Motor neuron (in vitro differentiated cells): Measurements from ENCODE around the gene AFG1L. TPM values are rescaled to one million over a fixed set of nuclear protein-coding genes. Genes with fewer than 3 reads are reported as not detected.
A peak's percentile ranks its signal among the peaks of the same experiment; 100 is the strongest.

Experiments
- ATAC-seq, 8 experiments: fragments of 200-7000 bp; cut with Tn5 transposase; replicated peaks in 6 of 8; 2 replicates each; pipeline ENCODE4 v1.8.0; 2021; ENCODE audit warnings: mild to moderate bottlenecking in 8 of 8, moderate library complexity in 8 of 8
- H3K27ac ChIP-seq, 2 donors: fragments of 250-450 bp; sonication (Bioruptor Pico); 2 replicates each; pipeline ENCODE4 v1.9.0; 2021; ENCODE audit warnings: antibody characterized with exemption in 2 of 2, mild to moderate bottlenecking in 2 of 2, moderate library complexity in 1 of 2
- H3K4me1 ChIP-seq, 2 donors: fragments of 250-450 bp; sonication (Bioruptor Pico); replicated peaks in 1 of 2; 2 replicates each; pipeline ENCODE4 v1.6.1; 2021; ENCODE audit warnings: antibody characterized with exemption in 2 of 2, mild to moderate bottlenecking in 2 of 2, moderate library complexity in 1 of 2
- H3K4me3 ChIP-seq, 5 donors: fragments of 250-450 bp; sonication (Bioruptor Pico); 2 replicates each; pipeline ENCODE4 v1.9.0; 2021; ENCODE audit warnings: antibody characterized with exemption in 5 of 5, mild to moderate bottlenecking in 5 of 5, moderate library complexity in 4 of 5
- WGBS, 10 experiments: fragments of 450-650 bp; shearing (Covaris generic); methylation state at CpG; one replicate each; pipeline ENCODE4 v1.0.0; 2022; 5-methylcytosine and 5-hydroxymethylcytosine counted together
- in situ Hi-C, 9 experiments: fragments of 400-800 bp; cut with MboI; loops; one replicate each; pipeline ENCODE4 v1.15.0; 2021; ENCODE audit warnings: low sequenced_read_pairs in 9 of 9, low pct_unique_long_range_greater_than_20kb in 2 of 9; ENCODE audit not compliant: unreplicated experiment in 9 of 9
- total RNA-seq, 8 experiments: library from RNA; unstranded; fragments of 300-600 nt; gene quantifications; 2 replicates each; pipeline versions ENCODE4 v1.2.3 to v1.2.4, GENCODE V29; 2022

The AFG1L gene
- total RNA-seq, 8 experiments from 2014 or later = 4.3 to 17.4 (median 7.2) TPM

DNA sequence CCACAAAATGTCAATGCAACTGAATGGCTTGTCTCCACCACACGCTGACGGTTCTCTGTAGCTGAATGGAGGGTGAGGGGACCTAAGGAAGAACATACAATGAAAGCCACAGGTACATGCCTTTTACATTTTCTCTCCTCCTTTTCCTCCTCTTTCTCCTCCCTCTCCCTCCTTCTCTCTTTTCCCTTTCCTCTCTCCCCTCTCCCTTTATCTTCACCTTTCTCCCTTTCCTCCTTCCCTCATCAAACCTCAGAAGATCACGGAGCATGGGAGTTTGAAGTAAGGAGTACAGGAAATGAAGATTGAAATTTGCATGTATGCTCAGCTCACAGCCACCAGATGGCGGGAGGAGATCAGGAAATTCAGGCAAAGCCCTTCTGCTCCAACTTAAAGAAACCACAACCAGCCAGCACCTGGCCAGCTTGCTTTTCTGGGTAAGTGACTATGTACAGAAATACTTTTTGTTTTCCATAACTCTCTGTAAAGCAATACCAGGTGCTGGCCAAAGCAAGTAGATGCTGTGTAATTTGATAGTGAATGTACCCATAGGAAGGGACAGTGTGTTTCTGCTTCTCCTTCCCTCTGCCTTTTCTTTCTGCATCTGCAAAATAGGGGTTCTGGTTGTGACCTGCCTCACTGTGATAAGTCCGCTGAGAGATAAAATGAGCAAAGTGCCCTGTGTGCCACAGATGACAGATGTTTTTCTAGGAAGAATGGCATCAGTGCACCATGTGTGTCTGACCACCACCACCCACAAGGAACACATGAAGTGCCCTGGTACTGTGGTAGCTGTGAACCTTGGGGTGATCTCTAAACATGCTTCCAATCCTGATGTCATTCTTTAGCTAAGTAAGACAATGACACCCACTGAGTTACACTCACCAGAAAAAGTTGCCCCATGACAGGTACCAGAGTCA is 247.2 kb downstream of the AFG1L start:
- in situ Hi-C loops = loop anchor here in 8 of 9 experiments (10.0 to 25.0 kb wide), 7 partner anchors 295 to 870 kb away; partner anchors contain the start of genes ARMC2 (in 4 of the 8), CEP57L1 (in 1 of the 8) and SESN1 (in 1 of the 8)
- 0 to 42% (median 19%) methylated on average over 2 to 5 of the region's 5 CpGs; no CpG with 5 or more reads in 1 of the 10 experiments for WGBS, 10 experiments
- peak; percentile 71 to 96 (median 80) for ATAC-seq

DNA sequence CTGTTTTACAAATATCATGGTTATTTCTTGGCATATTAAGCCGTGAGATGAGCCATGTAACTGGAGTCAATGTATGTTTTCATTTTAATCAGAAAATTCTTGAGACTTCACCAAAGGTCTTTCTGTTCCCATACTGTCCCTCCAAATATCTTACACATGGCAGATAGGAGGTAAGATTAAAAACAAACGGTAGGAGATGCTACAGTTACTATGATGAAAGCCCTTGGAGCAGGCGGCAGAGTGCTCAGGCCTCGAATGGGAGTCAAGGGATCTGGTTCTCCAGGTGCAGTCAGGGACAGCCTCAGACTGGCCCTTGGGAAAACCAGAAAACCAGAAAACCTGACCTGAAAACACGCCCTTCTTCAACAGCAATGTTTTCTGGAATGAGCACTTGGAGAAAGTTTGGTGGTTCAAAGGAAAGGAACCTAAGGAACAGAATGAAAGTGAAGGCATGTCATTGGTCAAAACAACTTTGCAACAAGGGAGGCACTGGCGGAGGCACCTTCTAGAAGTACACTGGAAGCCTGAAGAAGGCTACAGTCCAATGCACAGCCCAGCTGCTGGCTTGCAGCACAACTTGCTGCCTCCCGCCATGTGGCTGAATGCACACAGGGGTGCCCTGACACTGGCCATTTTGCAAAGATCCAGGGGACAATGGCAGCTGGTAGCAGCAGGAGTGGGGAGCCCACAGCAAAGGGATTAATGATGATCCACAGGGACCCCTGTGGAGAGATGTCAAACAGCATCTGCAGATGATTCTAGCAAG is 248.5 kb downstream of the AFG1L start:
- in situ Hi-C loops = loop anchor here in 8 of 9 experiments (10.0 to 25.0 kb wide), 7 partner anchors 294 to 869 kb away; partner anchors contain the start of genes ARMC2 (in 4 of the 8), CEP57L1 (in 1 of the 8) and SESN1 (in 1 of the 8)
- Histone ChIP-seq H3K27ac (no peak overlapping the region), H3K4me1 (no peaks in the 10 kb centered on the region), H3K4me3 (no peak overlapping the region)
- WGBS, 10 experiments = 56 to 100% (median 81%) methylated on average over 1 to 6 of the region's 7 CpGs; no CpG with 5 or more reads in 1 of the 10 experiments
- ATAC-seq = no peak

More for the DNA sequence above, 247.2 kb downstream of the AFG1L start:
- Histone ChIP-seq H3K4me1 (no peaks in the 10 kb centered on the region), H3K4me3 (no peak overlapping the region), H3K27ac (no peak overlapping the region)

DNA sequence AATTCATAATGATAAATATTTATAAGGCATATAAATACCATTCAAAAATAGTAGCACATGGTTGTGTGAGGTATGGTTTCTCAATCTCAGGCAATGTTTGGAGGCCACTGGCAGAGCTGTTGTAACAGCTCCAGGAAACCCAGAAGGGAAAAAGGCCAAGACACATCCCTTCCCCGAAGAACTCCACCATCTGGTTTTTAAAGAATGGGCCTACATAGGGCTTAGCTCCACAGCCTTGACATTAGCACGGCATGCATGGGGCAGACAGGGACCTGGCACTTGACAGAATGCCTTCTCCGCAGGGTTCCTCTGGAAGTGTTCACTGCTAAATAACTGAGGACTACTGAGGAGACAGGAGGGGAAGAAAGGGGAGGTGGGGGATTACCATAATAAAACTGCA is 249.8 kb downstream of the AFG1L start:
- in situ Hi-C loops = loop anchor here in 8 of 9 experiments (10.0 to 25.0 kb wide), 7 partner anchors 293 to 868 kb away; partner anchors contain the start of genes ARMC2 (in 4 of the 8), CEP57L1 (in 1 of the 8) and SESN1 (in 1 of the 8)
- 48 to 94% (median 59%) methylated on average over 1 to 3 of the region's 3 CpGs; no CpG with 5 or more reads in 4 of the 10 experiments for WGBS, 10 experiments
- Histone ChIP-seq H3K4me1 (no peaks in the 10 kb centered on the region), H3K27ac (no peak overlapping the region), H3K4me3 (no peak overlapping the region)
- no peak for ATAC-seq

DNA sequence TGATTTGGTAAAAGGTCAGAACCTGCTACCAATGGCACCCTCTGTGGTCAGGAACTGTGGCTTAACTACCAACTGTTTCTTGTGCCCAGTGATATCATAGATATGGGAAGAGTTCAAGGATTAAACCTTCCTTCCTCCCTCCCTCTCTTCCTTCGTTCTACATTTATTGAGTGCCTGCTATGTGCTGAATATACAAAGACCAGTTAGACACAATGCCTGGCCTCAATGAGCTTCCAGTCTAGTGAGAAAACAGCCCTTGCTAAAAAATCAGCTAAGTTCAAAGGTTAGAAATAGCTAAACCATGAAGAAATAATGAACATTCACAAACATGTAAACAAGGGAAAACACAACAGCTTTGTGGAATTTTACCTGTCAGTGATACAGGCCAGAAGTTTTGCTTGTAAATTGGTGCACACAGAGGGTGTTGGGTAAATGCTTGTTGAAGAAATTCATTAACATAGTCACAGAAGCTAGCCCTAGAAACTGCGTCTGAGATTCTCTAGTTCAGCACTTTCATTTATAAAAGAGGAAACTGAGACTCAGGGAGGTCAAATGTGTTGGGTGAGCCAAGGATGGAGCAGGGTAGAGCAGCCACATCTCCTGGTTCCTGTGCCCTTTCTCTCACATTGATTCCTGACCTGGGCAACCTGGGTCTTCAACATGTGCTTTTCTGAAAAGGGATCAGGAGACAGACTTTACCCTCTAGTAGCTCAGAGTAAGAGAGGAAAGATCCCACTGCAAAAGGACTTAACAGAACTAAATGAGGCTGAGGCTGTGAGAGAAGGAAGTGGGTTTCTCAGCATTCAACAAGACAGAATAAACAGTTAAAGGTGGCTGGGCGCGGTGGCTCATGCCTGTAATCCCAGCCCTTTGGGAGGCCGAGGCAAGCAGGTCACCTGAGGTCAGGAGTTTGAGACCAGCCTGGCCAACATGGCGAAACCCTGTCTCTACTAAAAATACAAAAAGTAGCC is 251.5 kb downstream of the AFG1L start:
- H3K4me3 ChIP-seq = no peak overlapping the region
- WGBS, 10 experiments = 60 to 100% (median 86%) methylated on average over 1 to 6 of the region's 6 CpGs; no CpG with 5 or more reads in 1 of the 10 experiments

DNA sequence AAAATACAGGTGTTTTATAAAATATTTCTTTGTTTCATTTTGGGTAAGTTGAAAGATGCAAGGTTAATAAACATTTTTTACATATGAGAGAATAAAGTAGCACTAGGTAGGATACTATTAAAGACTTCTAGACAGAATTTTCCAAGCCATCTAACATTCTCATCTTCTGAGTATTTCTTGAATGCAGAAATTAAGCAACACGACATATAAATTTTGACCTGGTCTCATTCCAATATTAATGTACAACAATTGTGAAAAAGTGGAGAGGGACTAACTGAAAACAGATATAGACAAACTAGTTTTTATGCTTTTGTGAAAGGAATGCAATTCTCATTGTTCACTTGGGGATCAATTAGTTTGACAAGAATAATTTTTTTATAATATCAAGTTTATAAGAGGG is 254.4 kb downstream of the AFG1L start:
- Histone ChIP-seq H3K27ac (no peak overlapping the region), H3K4me3 (no peak overlapping the region), H3K4me1 (peaks cover 0 to 3% of the 10 kb centered on the region in 2 donors)
- in situ Hi-C loops = loop anchor here in 8 of 9 experiments (10.0 to 25.0 kb wide), 7 partner anchors 288 to 863 kb away; partner anchors contain the start of genes ARMC2 (in 4 of the 8), CEP57L1 (in 1 of the 8) and SESN1 (in 1 of the 8)
- no peak for ATAC-seq
- WGBS, 10 experiments = 57 to 100% (median 86%) methylated on average over 1 of the region's 1 CpG; no CpG with 5 or more reads in 1 of the 10 experiments

More for the DNA sequence above, 251.5 kb downstream of the AFG1L start:
- no peak for ATAC-seq
- in situ Hi-C loops = loop anchor here in 8 of 9 experiments (10.0 to 25.0 kb wide), 7 partner anchors 291 to 866 kb away; partner anchors contain the start of genes ARMC2 (in 4 of the 8), CEP57L1 (in 1 of the 8) and SESN1 (in 1 of the 8)
- Histone ChIP-seq H3K4me1 (peaks cover 0 to 3% of the 10 kb centered on the region in 2 donors), H3K27ac (no peak overlapping the region)

DNA sequence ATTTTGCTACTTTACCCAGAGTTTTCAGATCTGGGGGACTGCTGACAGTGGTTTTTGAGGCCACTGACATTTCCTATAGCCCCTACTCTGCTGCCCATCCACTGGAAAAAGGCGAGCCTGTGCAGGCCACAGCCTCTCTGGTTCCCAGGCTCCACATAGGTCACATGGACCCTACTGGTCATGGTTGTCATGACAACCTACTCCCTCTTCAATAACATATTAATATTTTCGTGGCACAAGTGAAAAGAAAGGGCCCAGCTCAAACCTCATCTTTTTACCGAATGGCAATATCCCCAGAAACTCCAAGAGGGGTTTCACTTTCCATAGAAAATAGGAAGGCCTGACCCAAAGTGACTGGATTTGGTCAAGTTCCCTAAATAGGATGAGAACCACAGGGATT is 254.9 kb downstream of the AFG1L start:
- in situ Hi-C loops = loop anchor here in 8 of 9 experiments (10.0 to 25.0 kb wide), 8 partner anchors 238 to 863 kb away; partner anchors contain the start of genes ARMC2 (in 4 of the 8), CEP57L1 (in 1 of the 8) and SESN1 (in 1 of the 8)
- Histone ChIP-seq H3K4me1 (peaks cover 0 to 3% of the 10 kb centered on the region in 2 donors), H3K27ac (no peak overlapping the region), H3K4me3 (no peak overlapping the region)
- no peak for ATAC-seq
- 40 to 100% (median 73%) methylated on average over 1 to 3 of the region's 3 CpGs; no CpG with 5 or more reads in 2 of the 10 experiments for WGBS, 10 experiments

DNA sequence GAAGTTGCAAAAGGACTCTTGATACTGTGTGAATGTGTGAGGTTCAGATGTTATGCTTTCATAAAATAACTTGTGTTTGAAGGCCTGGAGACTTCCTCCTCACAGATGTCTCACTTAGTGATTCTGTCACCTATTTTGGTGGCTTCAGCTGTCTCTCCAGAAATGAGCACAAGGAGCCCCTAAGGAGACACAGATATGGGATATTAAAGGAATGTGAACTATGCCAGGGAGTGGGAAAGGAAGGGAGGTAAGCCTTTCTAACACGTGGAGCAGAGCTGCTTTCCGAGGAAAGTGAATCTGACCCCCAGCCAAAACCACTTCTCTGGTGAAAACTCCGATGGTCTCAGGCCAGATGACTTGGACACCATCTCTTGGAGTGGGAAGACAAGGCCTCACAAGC is 255.4 kb downstream of the AFG1L start:
- Histone ChIP-seq H3K4me3 (no peak overlapping the region), H3K27ac (no peak overlapping the region), H3K4me1 (peaks cover 0 to 3% of the 10 kb centered on the region in 2 donors)
- ATAC-seq = no peak
- 42 to 88% (median 60%) methylated on average over 2 to 3 of the region's 3 CpGs; no CpG with 5 or more reads in 5 of the 10 experiments for WGBS, 10 experiments
- in situ Hi-C loops = loop anchor here in 5 of 9 experiments (25.0 kb wide), 1 partner anchor 237 kb away; no protein-coding TSS in a partner anchor

DNA sequence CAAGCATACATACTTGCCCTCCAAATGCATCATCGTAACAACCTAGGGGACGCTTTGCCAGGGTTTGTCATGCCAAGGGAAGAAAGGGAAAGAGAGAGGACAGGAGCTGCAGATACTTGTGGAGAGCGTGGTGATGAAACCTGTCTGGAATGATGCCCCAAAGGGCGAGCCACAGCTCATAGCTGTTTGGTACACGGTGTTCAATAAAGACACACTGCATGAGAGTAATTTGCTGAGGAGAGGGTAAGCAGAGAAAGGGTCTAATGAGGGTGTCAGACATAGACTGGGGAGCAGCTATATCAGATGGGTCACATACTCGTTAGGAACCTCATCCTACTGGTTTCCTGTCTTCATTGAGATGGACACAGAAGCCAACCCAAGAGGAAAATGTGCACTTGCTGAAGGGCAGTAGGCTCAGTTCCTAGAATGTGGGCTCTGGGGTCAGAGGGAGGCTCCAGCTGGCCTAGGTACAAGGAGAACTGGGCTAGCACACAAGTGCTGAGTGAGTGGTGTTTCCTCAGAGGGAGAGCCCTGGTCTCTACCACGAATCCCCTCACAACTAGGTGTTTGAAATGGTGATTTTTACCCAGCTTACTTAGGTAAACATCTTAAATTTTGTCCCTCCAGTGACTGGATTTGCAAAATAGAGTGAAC is 260.7 kb downstream of the AFG1L start:
- H3K4me1 ChIP-seq = peaks cover 3 to 6% of the 10 kb centered on the region in 2 donors
- WGBS, 10 experiments = 81 to 100% (median 92%) methylated on average over 1 to 6 of the region's 7 CpGs
- no peak overlapping the region for H3K4me3 ChIP-seq
- no peak overlapping the region for H3K27ac ChIP-seq
- in situ Hi-C loops = loop anchor here in 5 of 9 experiments (25.0 kb wide), 1 partner anchor 232 kb away; no protein-coding TSS in a partner anchor
- ATAC-seq = no peak

DNA sequence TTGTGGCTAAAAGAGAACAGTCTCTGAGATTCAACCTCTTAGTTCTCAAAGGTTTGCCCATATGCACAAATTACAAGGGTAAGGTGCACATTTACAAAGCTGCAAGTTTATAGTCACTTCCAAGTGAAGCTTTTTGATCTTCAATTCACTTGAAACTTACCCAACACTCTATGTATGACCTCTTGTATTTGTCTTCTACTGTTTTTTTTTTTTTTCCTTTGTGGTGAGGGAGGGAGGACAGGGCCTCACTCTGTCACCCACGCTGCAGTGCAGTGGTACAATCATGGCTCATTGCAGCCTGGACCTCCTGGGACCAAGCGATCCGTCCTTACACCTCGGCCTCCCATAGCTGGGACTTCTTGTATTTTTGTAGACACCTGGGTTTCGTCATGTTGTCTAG is 261.4 kb downstream of the AFG1L start:
- Histone ChIP-seq H3K4me1 (peaks cover 3 to 6% of the 10 kb centered on the region in 2 donors), H3K27ac (no peak overlapping the region), H3K4me3 (no peak overlapping the region)
- no peak for ATAC-seq
- in situ Hi-C loops = loop anchor here in 5 of 9 experiments (25.0 kb wide), 1 partner anchor 231 kb away; no protein-coding TSS in a partner anchor
- 100% methylated on average over 1 to 4 of the region's 5 CpGs; no CpG with 5 or more reads in 6 of the 10 experiments for WGBS, 10 experiments

DNA sequence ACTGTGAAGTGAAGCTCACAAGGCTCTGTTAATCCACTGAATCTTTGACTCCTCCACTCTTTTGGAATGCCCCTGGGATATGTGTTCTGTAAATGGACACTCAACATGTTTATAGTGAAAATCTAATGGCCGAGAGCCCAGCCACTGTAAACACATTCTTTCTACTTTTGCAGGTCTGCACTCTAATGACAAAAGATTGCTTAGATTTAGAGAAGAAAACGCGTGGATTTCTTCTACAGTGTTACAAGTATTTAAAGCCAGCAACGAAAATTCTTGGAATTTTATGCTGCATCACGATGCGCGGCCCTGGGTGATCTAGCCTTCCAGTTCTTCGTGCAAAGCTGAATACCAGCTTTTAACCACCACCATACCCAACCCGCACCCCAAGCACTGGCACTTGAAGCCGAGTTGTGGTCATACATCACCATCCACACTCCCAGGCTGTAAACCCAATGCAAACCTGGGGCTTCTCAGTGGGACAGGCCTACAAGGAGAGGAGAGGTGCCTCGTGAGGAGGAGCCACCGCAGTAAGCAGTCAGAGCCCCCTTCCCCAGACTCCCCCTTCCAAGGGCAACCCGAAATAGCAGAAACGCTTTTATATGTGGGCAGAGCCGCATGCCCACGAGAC is 262.1 kb downstream of the AFG1L start:
- ATAC-seq = no peak
- peaks cover 3 to 6% of the 10 kb centered on the region in 2 donors for H3K4me1 ChIP-seq
- peak overlapping the region; percentile 61 to 89 (median 81) for H3K4me3 ChIP-seq
- in situ Hi-C loops = loop anchor here in 5 of 9 experiments (25.0 kb wide), 1 partner anchor 230 kb away; no protein-coding TSS in a partner anchor
- peak overlapping the region; percentile 94 to 95 for H3K27ac ChIP-seq
- 20 to 92% (median 60%) methylated on average over 1 to 14 of the region's 16 CpGs; no CpG with 5 or more reads in 3 of the 10 experiments for WGBS, 10 experiments
